Posterior vena cava (tissue), 2 donors: ENCODE results near the gene KRT75. TPM values are rescaled to one million over a fixed set of nuclear protein-coding genes. Genes with fewer than 3 reads are reported as not detected.

Experiments used
- DNase-seq: peaks from one replicate; pipeline ENCODE4 v3.0.0-alpha.2; 2020; ENCODE audit warnings: low spot score
- intact Hi-C, 2 donors: fragments of 100-400 bp; cut with DNase I; formaldehyde crosslinking; loops; one replicate each; pipeline versions ENCODE4 v1.14.1 to v1.14.2; 2022 to 2023
- total RNA-seq, 2 donors: library from RNA; stranded (reverse); fragmentation: NEBNext Ultra II Directional; extraction: Animal tissue kit (Norgen Biotek cat#: 25700); gene quantifications; one replicate each; pipeline ENCODE4 v1.2.1, GENCODE V29; 2021
- donor health status: DM: yes; HTN: yes; CAD: no.
- donor health status: DM: yes; HTN: yes; CAD: no.

The KRT75 gene
- total RNA-seq, 2 donors from 2014 or later: not detected

DNA sequence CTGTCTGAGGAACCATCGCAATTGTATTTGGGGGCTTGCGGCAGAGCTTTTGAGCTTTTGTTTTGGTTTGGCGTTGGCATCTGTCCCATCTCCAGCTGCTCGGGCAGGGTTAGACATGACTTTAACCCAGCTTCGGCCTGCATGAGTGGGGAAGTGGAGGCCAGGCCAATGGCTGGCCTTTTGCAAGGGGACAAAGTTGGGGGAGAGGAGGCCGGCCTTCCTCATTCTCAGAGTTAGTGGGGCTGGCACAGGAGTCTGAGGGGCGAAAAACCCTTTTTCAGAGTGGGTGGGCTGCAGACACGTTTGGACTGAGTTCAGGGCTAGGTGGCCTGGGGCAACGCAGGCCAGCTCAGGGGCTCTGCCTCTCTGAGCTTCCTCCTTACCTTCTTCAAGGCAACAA, 33.3 kb downstream of the KRT75 start:
- no peak for DNase-seq

DNA sequence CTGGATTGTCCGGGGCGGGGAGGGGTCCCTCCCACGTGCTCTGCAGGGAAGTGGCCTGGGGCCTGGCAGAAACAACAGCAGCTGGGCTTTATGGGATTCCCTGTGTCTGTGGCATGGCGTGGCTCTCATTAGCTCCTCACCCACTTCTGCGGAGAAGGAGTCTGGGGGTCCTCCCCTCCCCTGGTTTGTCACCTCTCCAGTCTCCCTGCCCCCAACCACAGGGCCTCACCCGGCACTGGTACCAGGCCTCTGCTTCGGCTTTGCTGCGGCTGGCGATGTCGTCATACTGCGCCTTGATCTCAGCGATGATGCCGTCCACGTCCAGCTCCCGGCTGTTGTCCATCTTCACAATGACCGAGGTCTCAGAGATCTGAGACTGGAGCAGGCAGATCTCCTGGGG, 34.4 kb downstream of the KRT75 start:
- intact Hi-C loops: no loop called here
- DNase-seq: no peak

More for the DNA sequence above, 33.3 kb downstream of the KRT75 start:
- intact Hi-C loops: no loop called here

DNA sequence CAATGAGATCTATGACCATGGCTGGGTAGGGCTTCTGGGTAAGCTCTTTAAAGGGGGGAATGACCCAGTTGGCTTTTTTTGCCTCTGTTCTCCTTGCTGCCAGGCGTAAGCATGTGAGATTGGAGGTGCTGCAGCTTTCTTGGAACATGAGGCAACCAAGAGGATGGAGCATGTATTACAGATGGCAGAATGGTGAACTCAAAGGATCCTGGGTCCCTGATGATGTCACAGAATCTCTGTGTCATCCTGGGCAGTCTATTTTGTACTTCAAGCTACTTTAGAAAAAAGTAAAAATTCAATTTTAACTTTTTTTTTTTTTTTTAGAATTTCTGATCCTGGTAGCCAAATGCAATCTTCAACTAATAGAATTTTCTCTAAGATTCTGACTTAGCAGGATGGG, 36.0 kb downstream of the KRT75 start:
- DNase-seq: no peak
- intact Hi-C loops: no loop called here

DNA sequence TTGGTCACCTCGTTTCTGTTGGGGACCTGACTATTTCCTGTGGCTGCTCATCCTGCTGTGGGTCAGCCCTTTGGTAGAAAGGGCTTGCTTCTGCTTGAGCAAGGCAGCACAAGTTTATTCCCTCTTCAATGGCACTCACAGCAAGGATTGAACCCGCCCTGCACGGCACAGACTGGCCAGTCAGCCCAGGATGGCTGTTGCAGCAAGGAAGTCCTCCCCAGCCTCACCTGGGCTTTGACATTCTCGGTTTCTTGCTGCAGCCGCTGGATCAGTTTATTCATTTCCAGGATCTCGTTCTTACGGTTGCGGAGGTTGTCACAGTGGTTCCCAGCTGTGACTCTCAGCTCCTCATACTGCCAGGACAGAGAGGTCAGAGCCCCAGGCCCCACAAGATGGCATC, 37.5 kb downstream of the KRT75 start:
- intact Hi-C loops: no loop called here
- DNase-seq: peak; percentile 44

DNA sequence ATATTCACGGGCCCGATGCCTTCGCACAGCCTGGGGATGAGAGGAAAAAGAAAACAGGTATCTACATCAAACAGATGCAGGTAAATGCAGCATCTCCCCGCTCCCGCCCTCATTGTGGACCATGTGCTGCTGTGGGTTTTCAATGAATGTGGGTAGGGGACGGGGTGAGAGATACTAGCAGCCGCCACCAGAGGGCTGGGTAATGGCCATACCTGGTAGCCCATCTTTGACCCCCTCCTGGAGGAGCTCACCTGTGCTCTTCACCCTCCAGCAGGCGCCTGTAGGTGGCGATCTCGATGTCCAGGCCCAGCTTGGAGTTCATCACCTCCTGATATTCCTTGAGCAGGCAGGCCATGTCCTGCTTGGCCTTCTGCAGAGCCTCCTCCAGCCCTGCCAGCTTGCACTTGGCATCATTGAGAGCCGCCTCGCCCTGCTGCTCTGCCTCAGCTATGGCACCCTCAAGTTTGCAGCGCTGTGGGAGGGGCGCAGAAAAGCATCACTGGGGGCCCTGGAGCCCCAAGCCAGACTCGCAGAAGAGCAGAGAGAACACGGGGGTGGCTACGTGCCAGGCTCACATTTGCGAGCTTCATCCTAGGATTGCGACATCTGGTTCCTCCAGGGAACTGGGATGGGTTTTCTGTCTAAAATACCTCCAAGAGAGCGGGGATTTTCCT, 38.3 kb downstream of the KRT75 start:
- intact Hi-C loops: no loop called here
- DNase-seq: peak; percentile 80

DNA sequence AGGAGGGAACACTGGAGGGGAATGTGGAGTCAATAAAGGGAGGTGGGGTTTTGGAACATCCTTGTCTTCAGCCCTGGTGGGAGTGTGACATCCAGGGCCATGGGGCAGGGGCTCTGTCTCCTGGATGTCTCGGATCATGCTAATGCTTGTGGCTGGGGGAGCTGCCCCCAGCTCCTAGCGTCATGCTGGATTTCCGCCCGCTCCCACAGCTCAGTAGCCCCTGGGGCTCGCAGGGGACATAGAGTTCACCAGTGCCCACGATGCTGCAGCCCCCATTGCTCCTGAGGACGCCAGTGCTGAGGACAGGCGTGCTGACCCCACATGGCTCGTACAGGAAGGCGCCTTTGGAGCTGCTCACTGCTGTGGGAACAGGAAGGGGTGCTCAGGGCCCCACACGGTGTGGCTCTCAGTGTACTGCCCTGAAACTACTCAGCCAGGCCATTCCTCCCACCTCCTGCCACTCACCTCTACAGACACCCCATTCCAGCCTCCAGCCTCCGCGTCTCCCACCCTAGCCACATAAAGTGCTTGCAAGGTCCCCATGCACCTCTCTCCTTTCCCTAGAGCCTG, 39.2 kb downstream of the KRT75 start:
- DNase-seq: no peak
- intact Hi-C loops: no loop called here

DNA sequence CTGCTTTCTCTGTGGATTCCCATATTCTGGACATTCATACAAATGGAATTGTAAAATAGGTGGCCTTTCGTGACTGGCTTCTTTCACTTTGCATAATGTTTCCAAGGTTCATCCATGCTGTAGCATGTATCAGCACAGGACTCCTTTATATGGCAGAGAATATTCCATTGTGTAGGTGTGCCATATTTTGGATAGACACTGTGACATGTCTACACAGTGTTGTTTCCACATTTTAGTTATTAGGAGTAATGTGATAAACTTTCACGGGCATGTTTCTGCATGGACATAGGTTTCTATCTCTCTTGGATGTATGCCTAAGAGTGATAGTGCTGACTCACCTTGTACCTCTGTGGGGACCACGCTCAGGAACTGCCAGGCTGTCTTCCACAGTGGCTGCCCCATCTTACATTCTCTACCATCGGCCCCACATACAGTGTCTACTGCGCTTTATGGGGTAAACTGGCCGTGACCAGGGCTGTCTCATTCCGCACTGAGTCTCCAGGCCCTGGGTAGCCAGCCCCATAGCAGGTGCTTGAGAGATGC, 41.6 kb downstream of the KRT75 start:
- intact Hi-C loops: no loop called here
- DNase-seq: no peak

DNA sequence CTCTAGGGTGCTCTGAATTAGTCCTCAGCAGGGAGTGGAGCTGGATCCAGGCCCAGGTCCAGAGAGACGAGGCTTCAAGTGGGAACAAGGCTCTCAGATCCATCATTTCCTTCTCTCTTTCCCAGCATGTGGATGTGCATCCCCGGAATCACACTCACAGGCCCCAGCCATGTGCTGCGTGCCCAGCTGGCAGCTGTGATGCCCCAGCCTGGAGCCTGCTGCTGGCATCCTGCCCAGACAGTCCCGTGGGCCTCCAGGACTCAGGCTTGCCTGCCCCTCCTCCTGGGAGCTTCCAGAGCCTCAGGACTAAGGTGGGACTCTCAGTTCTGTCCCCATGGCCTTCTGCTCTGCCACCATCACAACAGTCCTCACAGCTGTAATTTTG, 42.6 kb downstream of the KRT75 start:
- no peak for DNase-seq
- intact Hi-C loops: no loop called here

DNA sequence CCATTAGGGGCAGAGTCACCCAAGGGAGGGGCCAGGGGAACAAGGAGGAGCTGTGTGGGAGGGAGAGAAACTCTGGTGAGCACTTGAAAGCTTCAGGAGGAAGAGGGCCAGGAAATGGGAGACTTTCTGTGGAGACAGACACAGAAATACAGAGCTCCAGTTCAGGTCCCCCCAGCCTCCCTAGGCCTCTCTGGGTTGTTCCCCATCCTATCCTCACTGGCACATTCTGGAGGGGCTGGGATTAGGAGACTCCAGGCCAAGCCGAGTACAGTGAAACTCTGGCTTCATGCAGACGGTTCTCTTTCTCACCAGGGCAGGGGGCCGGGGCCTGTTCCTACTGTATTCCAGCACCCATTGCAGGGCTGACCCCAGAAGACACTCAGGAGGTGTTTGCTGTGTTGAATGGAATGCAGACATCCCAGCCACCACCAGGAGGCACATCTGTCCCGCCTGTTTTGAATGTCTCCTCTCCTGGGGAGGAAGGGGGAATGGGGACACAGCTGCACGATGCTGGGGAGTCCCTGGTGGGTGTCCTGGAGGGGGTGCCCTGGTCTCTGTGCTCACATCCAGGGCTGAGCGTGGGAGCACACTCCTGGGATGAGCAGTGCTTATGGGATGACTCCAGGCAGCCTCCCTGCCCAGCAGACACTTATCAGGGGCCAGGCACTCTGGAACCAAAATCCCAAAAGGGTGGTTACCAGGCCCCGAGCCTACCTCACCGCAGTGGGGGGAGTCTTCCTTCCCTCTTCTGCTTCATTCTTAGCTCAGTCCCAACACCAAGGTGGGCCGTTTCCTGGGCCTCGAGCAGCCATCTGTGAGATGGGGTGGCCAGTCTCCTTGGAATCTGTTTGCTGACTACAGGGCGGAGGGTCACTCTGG, 43.2 kb downstream of the KRT75 start:
- intact Hi-C loops: no loop called here
- DNase-seq: no peak

DNA sequence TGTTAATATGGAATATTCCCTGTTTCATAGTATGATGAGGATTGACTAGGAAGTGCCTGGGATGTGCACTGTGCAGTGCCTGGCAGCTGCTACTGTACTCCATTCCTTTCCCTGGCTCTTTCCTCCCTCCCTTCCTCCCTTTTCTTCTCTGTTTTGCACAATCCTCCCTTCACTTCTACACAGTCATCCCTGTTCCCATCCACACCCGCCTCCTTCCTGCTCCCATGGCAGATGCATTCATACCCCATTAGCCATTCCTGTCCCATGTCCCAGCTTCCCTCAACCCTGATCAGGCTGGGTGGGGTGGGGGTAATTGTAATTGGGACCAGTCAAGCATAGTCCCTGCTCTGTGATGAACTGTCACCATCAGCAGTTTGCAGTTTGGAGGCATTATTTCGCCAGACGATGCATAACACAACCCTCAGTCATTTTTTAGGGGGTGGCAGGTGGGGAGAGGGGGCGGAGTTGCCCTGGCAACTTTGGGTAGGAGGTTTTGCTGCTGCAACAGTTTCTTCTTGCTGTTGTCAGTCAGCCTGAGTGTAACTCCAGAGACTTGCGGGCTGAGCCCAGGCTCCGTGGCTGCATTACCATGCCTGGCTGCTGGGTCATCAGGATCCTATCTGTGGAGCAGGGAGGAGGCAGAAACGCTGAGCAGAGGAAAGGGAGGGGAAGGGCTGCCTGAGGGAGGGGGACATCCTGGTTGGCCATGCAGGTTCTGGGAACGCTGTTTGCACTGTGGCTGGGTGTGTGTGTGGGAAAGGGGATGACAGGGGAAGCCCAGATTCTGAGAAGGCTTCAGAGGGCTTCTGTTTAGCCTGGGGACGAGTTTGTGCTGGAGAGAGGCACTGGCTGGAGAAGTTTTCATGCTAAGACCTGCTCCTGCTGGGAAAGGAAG, 44.6 kb downstream of the KRT75 start:
- peak; percentile 72 for DNase-seq
- intact Hi-C loops: no loop called here

DNA sequence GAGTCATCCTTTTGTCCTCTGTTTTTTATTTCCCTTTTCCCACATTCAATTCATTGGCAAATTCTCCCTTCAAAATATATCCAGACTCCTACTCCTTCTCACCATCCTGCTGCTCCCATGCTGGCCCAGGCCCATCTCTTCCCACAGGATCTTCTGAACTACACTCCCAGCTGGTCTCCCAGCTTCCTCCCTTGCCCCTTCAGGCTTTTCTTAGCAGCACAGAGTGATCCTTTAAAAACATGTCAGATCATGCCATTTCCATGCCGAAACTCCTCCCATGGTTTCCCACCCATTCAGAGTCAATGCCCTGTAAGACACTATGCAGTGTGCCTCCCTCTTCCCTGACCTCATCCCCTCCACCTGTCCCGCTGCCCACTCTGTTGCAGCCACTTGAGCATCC, 46.3 kb downstream of the KRT75 start:
- peak; percentile 46 for DNase-seq
- intact Hi-C loops: no loop called here

DNA sequence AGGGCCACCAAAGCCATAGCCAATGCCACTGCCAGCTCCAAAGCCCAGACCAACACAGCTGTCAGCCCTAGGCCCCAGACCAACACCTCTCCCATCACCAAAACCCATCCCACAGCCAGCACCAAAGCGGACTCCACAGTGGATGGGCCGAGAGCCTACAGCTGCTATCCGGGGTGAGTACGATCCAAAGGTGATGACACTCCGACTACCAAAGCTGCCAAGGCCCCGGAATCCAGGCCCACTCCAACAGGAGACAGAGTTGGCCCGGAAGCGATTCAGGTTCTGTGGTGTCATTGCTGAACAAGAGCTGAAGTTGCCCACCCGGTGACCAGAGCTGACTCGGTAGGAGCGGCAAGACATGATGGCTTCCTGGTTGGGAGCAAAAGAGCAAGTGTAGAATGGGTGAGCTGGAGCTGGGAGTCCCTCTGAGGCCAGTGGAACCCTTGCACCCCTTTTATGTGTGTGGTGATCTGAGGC, 48.9 kb downstream of the KRT75 start, which contains the start of gene KRT84:
Gene KRT84, minus strand, starts transcription at position 427 of the 477 bp plus-strand sequence. Its CDS starts 67 bp downstream, at position 360.
- intact Hi-C loops: no loop called here

DNA sequence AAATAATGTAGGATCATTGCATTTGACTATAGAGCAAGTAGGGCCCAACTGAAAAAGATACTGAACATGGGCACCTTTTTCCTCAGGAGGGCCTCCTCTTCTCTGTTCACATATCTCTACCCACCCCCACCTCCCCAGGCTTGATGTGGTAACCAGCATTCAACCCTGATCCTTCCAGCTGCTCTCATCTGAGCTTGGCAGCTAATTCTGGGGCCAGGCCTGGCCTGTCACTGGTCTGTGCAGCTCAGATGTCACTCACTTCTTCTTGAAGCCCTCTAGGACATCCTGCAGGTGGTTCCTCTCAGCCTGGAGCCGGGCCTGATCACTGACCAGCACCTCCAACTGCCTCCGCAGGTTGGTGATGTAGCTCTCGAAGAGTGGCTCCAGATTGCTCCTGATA, 50.8 kb downstream of the KRT75 start:
- peak; percentile 19 for DNase-seq
- intact Hi-C loops: no loop called here

More for the DNA sequence above, 48.9 kb downstream of the KRT75 start, which contains the start of gene KRT84:
- DNase-seq: no peak

DNA sequence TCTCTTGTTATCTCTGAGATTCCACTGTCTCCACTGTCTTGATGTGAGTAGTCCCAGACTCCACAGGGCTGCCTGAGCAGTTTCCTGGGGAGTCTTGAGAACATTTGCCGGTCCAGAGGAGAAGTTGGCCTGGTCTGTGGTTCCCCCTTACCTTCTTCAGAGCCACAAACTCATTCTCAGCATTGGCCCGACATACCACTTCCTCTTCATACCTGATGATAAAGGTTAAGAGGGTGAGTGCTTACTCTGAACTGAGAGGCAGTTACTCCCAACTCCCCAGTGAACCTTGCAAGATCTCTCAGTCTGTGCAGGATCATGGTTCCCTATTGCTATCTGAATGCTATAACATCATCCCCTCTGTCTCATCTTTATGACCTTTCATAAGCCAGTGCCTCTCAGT, 51.3 kb downstream of the KRT75 start:
- DNase-seq: peak; percentile 17
- intact Hi-C loops: no loop called here

DNA sequence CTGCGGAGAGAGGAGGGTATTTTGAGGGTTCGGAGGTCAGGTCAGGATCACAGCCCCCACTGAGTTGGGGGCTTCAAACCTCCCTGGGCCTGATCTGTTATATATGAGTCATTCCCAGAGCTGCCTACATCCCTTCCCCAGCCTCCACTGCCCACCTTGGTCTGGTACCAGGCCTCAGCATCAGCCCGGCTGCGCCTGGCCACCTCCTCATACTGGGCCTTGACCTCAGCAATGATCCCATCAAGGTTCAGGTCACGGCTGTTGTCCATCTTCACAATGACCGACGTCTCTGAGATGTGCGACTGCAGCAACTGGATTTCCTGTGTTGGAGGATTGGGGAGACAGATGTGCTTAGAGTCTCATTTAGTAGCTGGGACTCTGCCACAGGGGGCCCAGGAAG, 53.0 kb downstream of the KRT75 start:
- DNase-seq: peak; percentile 68
- intact Hi-C loops: no loop called here

DNA sequence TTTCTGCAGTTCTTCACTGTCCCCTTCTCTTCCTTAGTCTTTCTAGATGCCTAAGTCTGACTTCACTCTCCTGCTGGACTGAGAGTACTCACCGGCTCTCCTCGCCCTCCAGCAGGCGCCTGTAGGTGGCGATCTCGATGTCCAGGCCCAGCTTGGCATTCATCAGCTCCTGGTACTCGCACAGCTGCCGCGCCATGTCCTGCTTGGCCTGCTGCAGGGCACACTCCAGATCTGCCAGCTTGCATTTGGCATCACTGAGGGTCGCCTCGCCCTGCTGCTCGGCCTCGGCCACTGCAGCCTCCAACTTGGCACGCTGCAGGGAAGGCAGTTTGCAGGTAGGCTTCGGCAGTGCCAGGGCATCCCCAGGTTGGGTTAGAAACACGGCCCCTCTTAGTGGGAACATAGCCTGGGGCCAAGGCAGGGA, 53.9 kb downstream of the KRT75 start:
- DNase-seq: peak; percentile 64
- intact Hi-C loops: no loop called here

DNA sequence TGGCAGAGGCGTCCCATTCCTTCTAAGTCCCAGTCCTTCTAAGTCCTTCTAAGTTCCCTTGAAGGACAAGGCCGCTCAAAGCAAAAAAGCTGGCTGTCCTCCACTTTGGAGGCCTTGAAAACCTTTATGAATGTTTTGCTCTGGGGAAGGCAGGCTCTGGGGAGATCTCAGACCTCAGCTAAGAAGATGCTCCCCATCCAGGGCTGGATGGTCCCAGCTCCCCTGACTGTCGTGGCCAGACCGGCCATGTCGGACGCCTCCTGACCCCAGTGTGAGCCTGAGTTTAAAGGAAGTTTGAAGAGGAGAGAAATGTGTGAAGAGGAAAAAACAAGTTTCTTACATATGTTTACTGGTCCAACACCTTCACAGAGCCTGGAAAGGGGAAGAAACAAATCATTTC, 54.6 kb downstream of the KRT75 start:
- intact Hi-C loops: no loop called here
- DNase-seq: peak; percentile 60

DNA sequence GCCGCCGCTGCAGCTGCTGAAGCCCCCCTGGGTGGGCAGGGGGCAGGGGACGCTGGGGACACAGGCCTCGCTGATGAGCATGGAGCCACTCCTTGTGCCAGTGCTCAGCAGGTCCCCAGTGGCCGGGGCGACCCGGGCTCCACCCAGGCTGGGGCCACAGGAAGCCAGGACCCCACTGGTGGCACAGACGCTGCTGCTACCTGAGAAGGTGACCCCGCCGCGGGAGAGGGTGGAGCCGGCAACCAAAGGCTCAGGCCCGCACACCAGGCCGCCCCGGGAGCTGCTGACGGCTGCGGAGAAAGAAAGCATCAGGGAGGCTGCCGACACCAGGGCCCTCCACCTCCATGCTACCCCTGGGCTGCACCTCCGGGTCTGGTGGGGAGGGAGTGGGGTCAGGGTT, 56.1 kb downstream of the KRT75 start:
- intact Hi-C loops: no loop called here
- no peak for DNase-seq

DNA sequence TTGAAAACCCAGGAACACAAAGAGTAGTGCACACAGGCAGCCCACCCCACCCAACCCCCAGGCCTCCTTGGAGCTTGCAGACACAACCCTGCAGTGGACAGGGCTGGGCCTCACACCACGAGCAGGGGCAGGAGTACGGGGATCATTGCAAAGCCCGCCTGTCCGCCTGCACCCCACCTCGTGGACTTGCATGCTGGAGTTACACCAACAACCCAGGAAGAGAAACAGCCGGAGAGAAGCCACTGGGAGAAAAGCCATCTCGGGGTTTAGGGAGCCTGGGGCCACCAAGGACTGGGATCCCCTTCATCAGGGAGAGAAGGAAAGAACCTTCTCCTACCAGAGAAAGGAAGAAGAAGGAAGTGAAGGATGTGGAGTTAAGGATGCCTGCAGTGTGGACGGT, 56.9 kb downstream of the KRT75 start:
- intact Hi-C loops: no loop called here
- no peak for DNase-seq
